Endothelial cell of umbilical vein (primary cell): Measurements from ENCODE around the gene PCSK9. TPM values are rescaled to one million over a fixed set of nuclear protein-coding genes. Genes with fewer than 3 reads are reported as not detected.

ENCODE experiments used
- BruUV-seq: library from RNA; stranded (reverse); fragments of 400-500 nt; replicated peaks from 2 replicates; lab custom pipeline; 2021; lab: Mats Ljungman, UMichigan
- CTCF ChIA-PET: fragments of 300-600, 350-600 bp; sonication (Branson Sonifier 250); formaldehyde crosslinking; loops from one replicate; lab custom pipeline; 2021; ENCODE audit warnings: antibody characterized with exemption, inconsistent platforms; lab: Charles Lee
- POLR2A ChIA-PET: fragments of 300-600, 350-600 bp; sonication (Branson Sonifier 250); formaldehyde crosslinking; loops from one replicate; lab custom pipeline; 2021; ENCODE audit warnings: antibody characterized with exemption, inconsistent platforms; lab: Charles Lee
- DNase-seq: peaks from one replicate; pipeline ENCODE4 v3.0.0-alpha.2; 2011; ENCODE audit warnings: low read depth, low spot score
- FAIRE-seq: peaks from 2 replicates; lab custom pipeline; 2011; peaks lifted over from hg19 to GRCh38; lab: Jason Lieb, UNC
- H2AFZ ChIP-seq: 2 replicates; pipeline ENCODE4 v1.6.0; 2012; ENCODE audit warnings: low read depth, low read length, control low read depth, inconsistent platforms
- H3K27ac ChIP-seq: 2 replicates; pipeline ENCODE4 v1.5.1; 2011; ENCODE audit warnings: low read depth, mild to moderate bottlenecking, control low read depth, low read length, moderate library complexity; ENCODE audit not compliant: insufficient read depth
- H3K27me3 ChIP-seq, 2 experiments: 2 replicates each; pipeline versions ENCODE4 v1.6.0 to v1.6.1; 2011; ENCODE audit warnings: low read length in 2 of 2, mixed read lengths in 1 of 2; ENCODE audit not compliant: control insufficient read depth in 2 of 2, insufficient read depth in 2 of 2
- H3K36me3 ChIP-seq, 2 experiments: 2 replicates in 1 of 2; 3 replicates in 1 of 2; pipeline ENCODE4 v1.5.1; 2011; ENCODE audit warnings: low read length in 2 of 2, mild to moderate bottlenecking in 1 of 2, moderate library complexity in 1 of 2; ENCODE audit not compliant: control insufficient read depth in 2 of 2, insufficient read depth in 2 of 2; ENCODE audit errors: extremely low read depth in 1 of 2
- H3K4me1 ChIP-seq: 3 replicates; pipeline ENCODE4 v1.5.1; 2011; ENCODE audit warnings: mild to moderate bottlenecking, low read length; ENCODE audit not compliant: control insufficient read depth, insufficient read depth; ENCODE audit errors: extremely low read depth
- H3K4me2 ChIP-seq: 2 replicates; pipeline ENCODE4 v1.6.1; 2011; ENCODE audit warnings: low read length, control low read depth, mixed read lengths; ENCODE audit not compliant: insufficient read depth
- H3K4me3 ChIP-seq, 3 experiments: fragments of 200-600 bp in 1 of 3; sonication (generic), shearing (Covaris generic) in 1 of 3; replicated peaks in 1 of 3; 2 replicates each; pipeline ENCODE4 v1.5.1; 2011 to 2016; ENCODE audit warnings: control low read depth in 3 of 3, low read length in 3 of 3, mild to moderate bottlenecking in 2 of 3, inconsistent platforms in 1 of 3, low read depth in 1 of 3, moderate library complexity in 1 of 3; ENCODE audit not compliant: insufficient read depth in 1 of 3
- H3K79me2 ChIP-seq: 2 replicates; pipeline ENCODE4 v1.6.0; 2012; ENCODE audit warnings: low read length, inconsistent platforms; ENCODE audit not compliant: control insufficient read depth, insufficient read depth
- H3K9ac ChIP-seq: replicated peaks from 2 replicates; pipeline ENCODE3; 2011; ENCODE audit warnings: low read length, control low read depth; ENCODE audit not compliant: insufficient read depth; ENCODE audit errors: extremely low read depth
- H3K9me1 ChIP-seq: replicated peaks from 3 replicates; pipeline ENCODE4 v1.6.0; 2011; ENCODE audit warnings: mild to moderate bottlenecking, low read length; ENCODE audit not compliant: control insufficient read depth, insufficient read depth; ENCODE audit errors: extremely low read depth
- H3K9me3 ChIP-seq: replicated peaks from 2 replicates; pipeline ENCODE4 v1.5.1; 2012; ENCODE audit warnings: low read length, inconsistent platforms; ENCODE audit not compliant: control insufficient read depth, insufficient read depth
- H4K20me1 ChIP-seq: replicated peaks from 2 replicates; pipeline ENCODE3; 2011; ENCODE audit warnings: mild to moderate bottlenecking, low read length; ENCODE audit not compliant: control insufficient read depth, insufficient read depth; ENCODE audit errors: extremely low read depth
- CTCF ChIP-seq, 2 donors: IDR thresholded peaks; 1 replicate in 1 of 2; 2 replicates in 1 of 2; pipeline ENCODE4 v1.5.1; 2011; ENCODE audit warnings: low read length in 2 of 2, mild to moderate bottlenecking in 2 of 2, moderate library complexity in 2 of 2, control low read depth in 1 of 2, inconsistent platforms in 1 of 2, low read depth in 1 of 2; ENCODE audit not compliant: insufficient read depth in 1 of 2; ENCODE audit errors: extremely low read depth in 1 of 2
- FOS ChIP-seq: IDR thresholded peaks from 2 replicates; pipeline ENCODE4 v1.6.1; 2011; ENCODE audit warnings: mild to moderate bottlenecking, low read length, moderate library complexity, borderline replicate concordance; ENCODE audit not compliant: insufficient read depth
- GATA2 ChIP-seq: IDR thresholded peaks from 2 replicates; pipeline ENCODE4 v1.7.0; 2011; ENCODE audit warnings: low read depth, mild to moderate bottlenecking, moderate library complexity, mixed read lengths, low read length; ENCODE audit not compliant: insufficient read length, insufficient read depth
- JUN ChIP-seq: IDR thresholded peaks from 2 replicates; pipeline ENCODE4 v1.6.1; 2011; ENCODE audit warnings: borderline replicate concordance, low read depth; ENCODE audit not compliant: insufficient read length, insufficient read depth
- MYC ChIP-seq: IDR thresholded peaks from one replicate; pipeline ENCODE4 v1.6.1; 2011; ENCODE audit warnings: mild to moderate bottlenecking, low read depth, low read length
- POLR2A ChIP-seq: IDR thresholded peaks from 2 replicates; pipeline ENCODE4 v1.6.1; 2012; ENCODE audit warnings: low read depth, mild to moderate bottlenecking, control low read depth, low read length
- dilution Hi-C: fragments of 300-500 bp; cut with MboI; formaldehyde crosslinking; loops from one replicate; pipeline ENCODE4 v1.15.0; 2019; ENCODE audit warnings: low sequenced_read_pairs; ENCODE audit not compliant: extremely low pct_ligation_motif_present
- intact Hi-C: fragments of 100-400 bp; cut with micrococcal nuclease; formaldehyde crosslinking; loops from one replicate; pipeline ENCODE4 v1.10.0; 2022
- polyA plus RNA-seq, 4 experiments: library from polyadenylated mRNA; depleted of rRNA in 3 of 4; stranded (reverse) in 3 of 4; unstranded in 1 of 4; fragments of >200 nt; gene quantifications; 2 replicates each; pipeline versions ENCODE4 v1.2.1 to v1.2.3, GENCODE V29; 2011 to 2012; ENCODE audit warnings: missing spikeins in 1 of 4
- total RNA-seq: library from RNA; stranded (reverse); gene quantifications from 2 replicates; pipeline ENCODE4 v1.2.3, GENCODE V29; 2021
- TF ChIP-seq, protein P1 (sequence below): IDR thresholded peaks from 2 replicates; pipeline ENCODE4 v1.6.1; 2011; ENCODE audit not compliant: insufficient read depth, insufficient read length

PCSK9 gene
- total and polyA plus RNA-seq, 2 donors (not counting 3 experiments of a cell fraction or from before 2014, with no cell fraction given) = 0.17 to 0.35 TPM

DNA sequence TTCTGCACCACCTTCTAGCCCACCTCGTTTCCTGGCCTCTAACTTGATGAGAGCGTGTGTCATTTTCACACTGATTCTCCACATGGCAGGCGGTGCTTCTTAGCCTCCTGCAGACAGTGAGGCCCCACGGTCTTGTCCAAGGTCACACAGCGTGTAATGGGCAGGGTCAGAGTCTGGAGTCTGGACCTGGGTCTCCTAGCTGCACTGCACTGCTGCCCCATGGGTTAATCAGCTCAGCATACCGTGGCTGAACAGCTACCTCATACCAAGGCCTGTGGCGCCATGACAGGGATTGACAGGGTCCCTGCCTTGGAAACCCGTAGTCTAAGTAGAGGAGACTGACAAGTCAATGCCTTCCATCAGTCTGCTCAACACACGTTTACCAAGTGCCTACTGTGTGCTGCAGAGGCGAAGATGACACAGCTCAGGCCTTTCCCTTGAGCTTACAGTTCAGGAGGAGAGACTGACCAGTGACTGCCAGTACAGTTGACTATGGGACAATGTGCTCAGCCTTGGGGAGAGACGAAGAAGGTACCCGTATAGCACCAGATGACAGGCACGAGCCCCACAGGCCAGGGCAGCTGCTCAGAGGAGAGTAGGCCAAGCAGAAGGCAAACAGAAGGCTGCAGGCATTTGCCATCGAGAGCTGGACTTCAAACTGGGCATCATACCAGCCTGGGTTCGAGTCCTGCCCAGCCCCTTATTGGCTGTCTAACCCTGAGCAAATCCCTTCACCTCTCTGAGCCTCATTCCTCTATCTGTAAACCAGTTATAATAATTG lies 5.5 kb downstream of the PCSK9 start:
- Histone ChIP-seq H3K27ac (no peak overlapping the region), H3K9me3 (no peaks in the 10 kb centered on the region), H3K27me3 (peaks cover 24 to 25% of the 10 kb centered on the region in 2 experiments), H3K79me2 (no peaks in the 10 kb centered on the region), H3K9ac (no peak overlapping the region), H3K9me1 (no peaks in the 10 kb centered on the region), H3K4me3 (no peak overlapping the region), H3K36me3 (no peaks in the 10 kb centered on the region), H3K4me1 (peaks cover 2% of the 10 kb centered on the region), H3K4me2 (no peak overlapping the region), H4K20me1 (no peaks in the 10 kb centered on the region), H2AFZ (no peak overlapping the region)
- dilution Hi-C loops (no loop called here), intact Hi-C loops (no loop called here)
- DNase-seq = no peak
- no peak for FAIRE-seq
- no TSS peak for BruUV-seq
- ChIA-PET POLR2A (no interaction called here), CTCF (interaction anchor here (0.8 kb wide), 1 partner anchor 23 kb away, joined by 3 read pairs; no protein-coding TSS in a partner anchor)
- TF ChIP-seq FOS (no peak), MYC (no peak), JUN (no peak), GATA2 (no peak), CTCF (IDR thresholded peaks at IDR 0.05; ENCODE audit: extremely low read depth in 1 of 2, insufficient read depth in 1 of 2, low read depth in 1 of 2, low read length in 2 of 2) (no peak), POLR2A (no peak)
- TF ChIP-seq, protein P1, sequence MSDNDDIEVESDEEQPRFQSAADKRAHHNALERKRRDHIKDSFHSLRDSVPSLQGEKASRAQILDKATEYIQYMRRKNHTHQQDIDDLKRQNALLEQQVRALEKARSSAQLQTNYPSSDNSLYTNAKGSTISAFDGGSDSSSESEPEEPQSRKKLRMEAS = no peak
